Endodermal cell (in vitro differentiated cells): Measurements from ENCODE around the gene VPS39. TPM values are rescaled to one million over a fixed set of nuclear protein-coding genes. Genes with fewer than 3 reads are reported as not detected.

Experiments used
- DNase-seq: peaks from one replicate; pipeline ENCODE4 v3.0.0-alpha.2; 2017
- H3K27ac ChIP-seq: 2 replicates; pipeline ENCODE4 v1.5.1; 2013; ENCODE audit warnings: mild to moderate bottlenecking, low read depth, low read length, moderate library complexity
- H3K27me3 ChIP-seq: 2 replicates; pipeline ENCODE4 v1.6.1; 2013; ENCODE audit warnings: mild to moderate bottlenecking, low read length, moderate library complexity; ENCODE audit not compliant: insufficient read depth, control insufficient read depth, poor library complexity, severe bottlenecking
- H3K36me3 ChIP-seq: 2 replicates; pipeline ENCODE4 v1.7.0; 2013; ENCODE audit warnings: mild to moderate bottlenecking, low read length, moderate library complexity; ENCODE audit not compliant: control insufficient read depth, insufficient read depth
- H3K4me1 ChIP-seq: one replicate; pipeline ENCODE4 v1.7.0; 2013; ENCODE audit warnings: low read length; ENCODE audit not compliant: control insufficient read depth, insufficient read depth
- H3K4me3 ChIP-seq: 2 replicates; pipeline ENCODE4 v1.5.1; 2013; ENCODE audit warnings: mild to moderate bottlenecking, low read length, moderate library complexity
- H3K9ac ChIP-seq: 2 replicates; pipeline ENCODE4 v1.6.1; 2013; ENCODE audit warnings: mild to moderate bottlenecking, low read length, moderate library complexity; ENCODE audit not compliant: poor library complexity, severe bottlenecking; ENCODE audit errors: extremely low read depth
- H3K9me3 ChIP-seq: 2 replicates; pipeline ENCODE4 v1.6.1; 2013; ENCODE audit warnings: mild to moderate bottlenecking, low read length, moderate library complexity; ENCODE audit not compliant: control insufficient read depth
- H3K27ac Mint-ChIP-seq: 2 replicates; pipeline ENCODE4 v1.8.0; 2020; ENCODE audit warnings: mixed read lengths
- H3K27me3 Mint-ChIP-seq: 2 replicates; pipeline ENCODE4 v1.8.0; 2021; ENCODE audit warnings: mild to moderate bottlenecking, mixed read lengths; ENCODE audit not compliant: insufficient read depth
- H3K36me3 Mint-ChIP-seq: 2 replicates; pipeline ENCODE4 v1.8.0; 2020; ENCODE audit warnings: low read depth, mixed read lengths
- H3K4me1 Mint-ChIP-seq: 2 replicates; pipeline ENCODE4 v1.8.0; 2020; ENCODE audit warnings: mixed read lengths
- H3K4me3 Mint-ChIP-seq: 2 replicates; pipeline ENCODE4 v1.8.0; 2020; ENCODE audit warnings: mild to moderate bottlenecking, moderate library complexity, mixed read lengths
- H3K9me3 Mint-ChIP-seq: 2 replicates; pipeline ENCODE4 v1.8.0; 2020; ENCODE audit warnings: mild to moderate bottlenecking, mixed read lengths
- WGBS, 2 experiments: methylation state at CpG; one replicate each; pipeline versions ENCODE4 v1.1.5 to v1.1.7; 2013; ENCODE audit warnings: missing lambda C conversion rate in 2 of 2, mixed read lengths in 1 of 2; ENCODE audit not compliant: insufficient coverage in 1 of 2, insufficient read length in 1 of 2; 5-methylcytosine and 5-hydroxymethylcytosine counted together
- total RNA-seq, 2 donors: library from RNA; stranded (reverse); fragmentation: NEBNext Ultra II Directional in 1 of 2; extraction: Animal tissue kit (Norgen Biotek cat#: 25700) in 1 of 2; gene quantifications; 2 replicates in 1 of 2; 3 replicates in 1 of 2; pipeline ENCODE4 v1.2.1, GENCODE V29; 2021
- TF ChIP-seq, protein P1 (sequence below): fragments of 200-600 bp; sonication (generic); conservative IDR thresholded peaks from 2 replicates; pipeline ENCODE4 v1.5.0; 2021; ENCODE audit warnings: antibody characterized with exemption, mild to moderate bottlenecking

The VPS39 gene
- total RNA-seq, 2 donors from 2014 or later: 60.4 to 69.8 TPM

DNA sequence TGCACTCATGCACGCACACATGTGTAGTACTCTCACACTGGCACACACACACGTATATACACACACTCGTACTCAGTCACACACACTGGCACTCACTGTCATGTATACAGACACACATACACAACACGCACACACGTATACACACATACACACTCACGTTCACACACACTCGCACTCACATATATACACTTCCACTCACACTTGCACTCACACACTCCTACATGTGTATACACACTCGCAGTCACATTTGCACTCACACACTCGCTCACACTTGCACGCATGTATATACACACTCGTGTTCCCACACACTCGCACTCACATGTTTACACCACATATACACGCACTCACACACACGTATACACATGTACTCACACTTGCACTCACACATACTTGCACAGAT, 53.1 kb downstream of the VPS39 start:
- no peak overlapping the region for H3K27ac Mint-ChIP-seq
- TF ChIP-seq, protein P1, sequence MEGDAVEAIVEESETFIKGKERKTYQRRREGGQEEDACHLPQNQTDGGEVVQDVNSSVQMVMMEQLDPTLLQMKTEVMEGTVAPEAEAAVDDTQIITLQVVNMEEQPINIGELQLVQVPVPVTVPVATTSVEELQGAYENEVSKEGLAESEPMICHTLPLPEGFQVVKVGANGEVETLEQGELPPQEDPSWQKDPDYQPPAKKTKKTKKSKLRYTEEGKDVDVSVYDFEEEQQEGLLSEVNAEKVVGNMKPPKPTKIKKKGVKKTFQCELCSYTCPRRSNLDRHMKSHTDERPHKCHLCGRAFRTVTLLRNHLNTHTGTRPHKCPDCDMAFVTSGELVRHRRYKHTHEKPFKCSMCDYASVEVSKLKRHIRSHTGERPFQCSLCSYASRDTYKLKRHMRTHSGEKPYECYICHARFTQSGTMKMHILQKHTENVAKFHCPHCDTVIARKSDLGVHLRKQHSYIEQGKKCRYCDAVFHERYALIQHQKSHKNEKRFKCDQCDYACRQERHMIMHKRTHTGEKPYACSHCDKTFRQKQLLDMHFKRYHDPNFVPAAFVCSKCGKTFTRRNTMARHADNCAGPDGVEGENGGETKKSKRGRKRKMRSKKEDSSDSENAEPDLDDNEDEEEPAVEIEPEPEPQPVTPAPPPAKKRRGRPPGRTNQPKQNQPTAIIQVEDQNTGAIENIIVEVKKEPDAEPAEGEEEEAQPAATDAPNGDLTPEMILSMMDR: no peak
- H3K27me3 Mint-ChIP-seq: no peaks in the 10 kb centered on the region
- no peak overlapping the region for H3K9ac ChIP-seq
- H3K4me3 Mint-ChIP-seq: no peak overlapping the region
- peaks cover 8% of the 10 kb centered on the region for H3K4me1 Mint-ChIP-seq
- H3K9me3 ChIP-seq: no peaks in the 10 kb centered on the region
- no peak overlapping the region for H3K4me3 ChIP-seq
- H3K27me3 ChIP-seq: no peaks in the 10 kb centered on the region
- 94% methylated on average over 14 of the region's 14 CpGs for WGBS, 2 experiments
- DNase-seq: no peak
- H3K9me3 Mint-ChIP-seq: no peaks in the 10 kb centered on the region
- H3K27ac ChIP-seq: no peak overlapping the region
- peaks cover 10% of the 10 kb centered on the region for H3K36me3 Mint-ChIP-seq
- peaks cover 15% of the 10 kb centered on the region for H3K36me3 ChIP-seq
- no peaks in the 10 kb centered on the region for H3K4me1 ChIP-seq

DNA sequence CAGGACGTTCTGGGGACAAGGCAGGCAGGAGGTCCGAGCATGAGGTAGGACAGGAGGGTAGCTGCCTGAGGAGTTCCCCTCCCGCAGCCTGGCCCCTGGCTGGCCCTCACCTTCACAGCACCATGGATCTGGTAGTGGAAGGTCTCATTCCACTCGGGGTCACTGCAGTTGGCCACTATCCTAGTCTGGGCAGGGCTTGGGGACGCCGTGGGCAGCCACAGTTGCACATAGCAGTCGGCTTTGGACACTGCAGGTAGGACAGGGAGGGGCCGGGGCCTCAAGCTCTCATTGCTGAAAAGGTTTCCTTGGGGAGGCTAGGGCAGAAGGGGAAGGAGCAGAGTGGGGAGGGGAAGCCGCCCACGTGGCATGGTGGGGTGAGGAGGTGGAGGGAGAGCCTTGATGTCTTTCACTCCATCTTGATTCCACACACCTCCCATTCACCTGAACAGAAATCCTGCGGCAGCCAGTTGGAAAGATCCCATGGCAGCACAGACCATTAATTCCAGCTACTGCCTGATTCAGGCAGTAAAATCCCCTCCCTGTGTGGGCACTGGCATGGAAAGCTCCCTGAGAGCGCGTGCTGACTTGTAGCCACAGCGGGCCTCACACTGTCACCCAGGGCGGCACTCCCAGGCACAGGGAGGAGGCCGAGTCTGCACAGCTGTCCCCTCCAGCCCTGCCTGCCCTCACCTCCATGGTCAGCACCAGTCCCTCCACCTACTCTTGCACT, 53.7 kb downstream of the VPS39 start:
- no peaks in the 10 kb centered on the region for H3K9me3 Mint-ChIP-seq
- 87 to 98% methylated on average over 7 to 14 of the region's 16 CpGs for WGBS, 2 experiments

DNA sequence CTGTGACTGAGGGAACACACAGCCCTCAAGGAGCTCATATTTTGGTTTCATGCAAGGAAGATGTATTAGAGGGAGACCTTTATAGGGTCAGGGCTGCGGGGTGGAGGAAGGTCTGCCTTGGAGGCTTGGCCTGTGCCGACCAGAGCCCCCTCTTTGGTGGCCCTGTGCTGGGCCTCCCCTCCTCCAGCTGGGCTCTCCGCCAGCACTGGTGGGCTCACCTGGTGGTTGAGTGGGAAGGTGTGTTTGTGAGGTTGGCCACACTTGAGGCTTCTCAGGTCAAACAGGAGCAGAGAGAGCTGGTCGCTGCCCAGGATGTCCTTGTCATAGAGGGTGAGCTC, 54.3 kb downstream of the VPS39 start:
- no peaks in the 10 kb centered on the region for H3K27me3 ChIP-seq
- H3K36me3 ChIP-seq: peaks cover 4% of the 10 kb centered on the region
- no peak overlapping the region for H3K4me3 Mint-ChIP-seq
- H3K27ac ChIP-seq: no peak overlapping the region
- TF ChIP-seq, protein P1: no peak
- 92 to 100% methylated on average over 2 to 4 of the region's 4 CpGs for WGBS, 2 experiments
- no peaks in the 10 kb centered on the region for H3K36me3 Mint-ChIP-seq
- no peak overlapping the region for H3K27ac Mint-ChIP-seq
- no peaks in the 10 kb centered on the region for H3K9me3 ChIP-seq
- DNase-seq: no peak
- H3K9me3 Mint-ChIP-seq: no peaks in the 10 kb centered on the region
- no peaks in the 10 kb centered on the region for H3K4me1 ChIP-seq
- no peak overlapping the region for H3K9ac ChIP-seq
- H3K4me1 Mint-ChIP-seq: peaks cover 8% of the 10 kb centered on the region
- H3K4me3 ChIP-seq: no peak overlapping the region
- no peaks in the 10 kb centered on the region for H3K27me3 Mint-ChIP-seq

More for the DNA sequence above, 53.7 kb downstream of the VPS39 start:
- peaks cover 9% of the 10 kb centered on the region for H3K36me3 ChIP-seq
- H3K4me3 ChIP-seq: no peak overlapping the region
- Mint-ChIP-seq H3K27ac (no peak overlapping the region), H3K36me3 (peaks cover 4% of the 10 kb centered on the region), H3K4me3 (no peak overlapping the region), H3K4me1 (peaks cover 8% of the 10 kb centered on the region), H3K27me3 (no peaks in the 10 kb centered on the region)
- H3K27ac ChIP-seq: no peak overlapping the region
- H3K9me3 ChIP-seq: no peaks in the 10 kb centered on the region
- TF ChIP-seq, protein P1: no peak
- DNase-seq: no peak
- no peaks in the 10 kb centered on the region for H3K27me3 ChIP-seq
- H3K9ac ChIP-seq: no peak overlapping the region
- H3K4me1 ChIP-seq: no peaks in the 10 kb centered on the region
